Hepatocyte (in vitro differentiated cells): ENCODE measurements around the gene RTN4RL1. TPM values are rescaled to one million over a fixed set of nuclear protein-coding genes. Genes with fewer than 3 reads are reported as not detected.

ENCODE experiments used
- DNase-seq: peaks from one replicate; pipeline ENCODE4 v3.0.0-alpha.2; 2016; ENCODE audit warnings: low spot score
- H2AFZ ChIP-seq: fragments of 200-600 bp; sonication (generic); 2 replicates; pipeline ENCODE4 v1.6.0; 2016; ENCODE audit warnings: antibody characterized with exemption, mild to moderate bottlenecking
- H3K27ac ChIP-seq: fragments of 200-600 bp; sonication (generic); 2 replicates; pipeline ENCODE4 v1.5.1; 2016; ENCODE audit warnings: mild to moderate bottlenecking
- H3K27me3 ChIP-seq: fragments of 200-600 bp; sonication (generic); 2 replicates; pipeline ENCODE4 v1.6.1; 2016
- H3K36me3 ChIP-seq: fragments of 200-600 bp; sonication (generic); replicated peaks from 2 replicates; pipeline ENCODE4 v1.5.1; 2016; ENCODE audit warnings: low read depth; ENCODE audit not compliant: insufficient read depth
- H3K4me1 ChIP-seq: fragments of 200-600 bp; sonication (generic); 2 replicates; pipeline ENCODE4 v1.5.1; 2016; ENCODE audit warnings: mild to moderate bottlenecking, moderate library complexity; ENCODE audit not compliant: insufficient read depth
- H3K4me2 ChIP-seq: fragments of 200-600 bp; sonication (generic); 2 replicates; pipeline ENCODE4 v1.6.0; 2016
- H3K4me3 ChIP-seq: fragments of 200-600 bp; sonication (generic); 2 replicates; pipeline ENCODE4 v1.5.1; 2016; ENCODE audit warnings: mild to moderate bottlenecking
- H3K79me2 ChIP-seq: fragments of 200-600 bp; sonication (generic); 2 replicates; pipeline ENCODE4 v1.6.0; 2017; ENCODE audit warnings: mild to moderate bottlenecking
- H3K9me2 ChIP-seq: fragments of 200-600 bp; sonication (generic); replicated peaks from 2 replicates; pipeline ENCODE4 v1.6.0; 2017; ENCODE audit warnings: mild to moderate bottlenecking; ENCODE audit not compliant: insufficient read depth
- H3K9me3 ChIP-seq: fragments of 200-600 bp; sonication (generic); 2 replicates; pipeline ENCODE4 v1.5.1; 2016; ENCODE audit warnings: low read depth, mild to moderate bottlenecking
- H4K20me1 ChIP-seq: fragments of 200-600 bp; sonication (generic); 2 replicates; pipeline ENCODE4 v1.6.0; 2016; ENCODE audit warnings: mild to moderate bottlenecking; ENCODE audit not compliant: insufficient read depth, poor library complexity, severe bottlenecking
- EZH2 ChIP-seq: fragments of 200-600 bp; sonication (generic); IDR thresholded peaks from 2 replicates; pipeline ENCODE4 v1.6.1; 2016; ENCODE audit warnings: antibody characterized with exemption, mild to moderate bottlenecking, borderline replicate concordance
- EZH2phosphoT487 ChIP-seq: fragments of 200-600 bp; sonication (generic); IDR thresholded peaks from one replicate; pipeline ENCODE4 v1.6.1; 2018; ENCODE audit warnings: antibody characterized with exemption, mild to moderate bottlenecking, low read depth, moderate library complexity; ENCODE audit not compliant: unreplicated experiment, severe bottlenecking
- WGBS: methylation state at CpG from one replicate; pipeline ENCODE4 v1.1.6; 2016; ENCODE audit warnings: low lambda C conversion rate; ENCODE audit errors: missing lambda C conversion rate; 5-methylcytosine and 5-hydroxymethylcytosine counted together
- polyA plus RNA-seq: library from polyadenylated mRNA; unstranded; fragments of >200 nt; fragmentation: Nextera tagmentation; extraction: Ambion mirVana; gene quantifications from 2 replicates; pipeline ENCODE4 v1.2.1, GENCODE V29; 2016
- total RNA-seq: library from RNA; depleted of rRNA; stranded (reverse); fragments of >200 nt; gene quantifications from 2 replicates; pipeline ENCODE4 v1.2.3, GENCODE V29; 2014
- TF ChIP-seq, protein P1 (sequence below): fragments of 200-600 bp; sonication (generic); IDR thresholded peaks from 2 replicates; pipeline ENCODE4 v1.5.1; 2016; ENCODE audit warnings: antibody characterized with exemption, mild to moderate bottlenecking; ENCODE audit not compliant: poor library complexity

RTN4RL1 gene
- total and polyA plus RNA-seq, 2 experiments from 2014 or later, result 0.53 to 1.4 TPM

GRCh38 chr17:1948517-1948825 lies 76.7 kb downstream of the RTN4RL1 start:
- no peaks in the 10 kb centered on the region for H3K36me3 ChIP-seq
- H3K4me3 ChIP-seq, result no peak overlapping the region
- no peak overlapping the region for H3K27ac ChIP-seq
- H3K4me2 ChIP-seq, result no peak overlapping the region
- no peak overlapping the region for H2AFZ ChIP-seq
- H3K27me3 ChIP-seq, result no peaks in the 10 kb centered on the region
- H3K9me3 ChIP-seq, result no peaks in the 10 kb centered on the region
- 92% methylated on average over 14 of the region's 14 CpGs for whole genome bisulfite sequencing
- H3K79me2 ChIP-seq, result no peaks in the 10 kb centered on the region
- H3K4me1 ChIP-seq, result peaks cover 11% of the 10 kb centered on the region
- H3K9me2 ChIP-seq, result no peaks in the 10 kb centered on the region
- TF ChIP-seq EZH2phosphoT487 (no peak), EZH2 (no peak)
- TF ChIP-seq, protein P1, sequence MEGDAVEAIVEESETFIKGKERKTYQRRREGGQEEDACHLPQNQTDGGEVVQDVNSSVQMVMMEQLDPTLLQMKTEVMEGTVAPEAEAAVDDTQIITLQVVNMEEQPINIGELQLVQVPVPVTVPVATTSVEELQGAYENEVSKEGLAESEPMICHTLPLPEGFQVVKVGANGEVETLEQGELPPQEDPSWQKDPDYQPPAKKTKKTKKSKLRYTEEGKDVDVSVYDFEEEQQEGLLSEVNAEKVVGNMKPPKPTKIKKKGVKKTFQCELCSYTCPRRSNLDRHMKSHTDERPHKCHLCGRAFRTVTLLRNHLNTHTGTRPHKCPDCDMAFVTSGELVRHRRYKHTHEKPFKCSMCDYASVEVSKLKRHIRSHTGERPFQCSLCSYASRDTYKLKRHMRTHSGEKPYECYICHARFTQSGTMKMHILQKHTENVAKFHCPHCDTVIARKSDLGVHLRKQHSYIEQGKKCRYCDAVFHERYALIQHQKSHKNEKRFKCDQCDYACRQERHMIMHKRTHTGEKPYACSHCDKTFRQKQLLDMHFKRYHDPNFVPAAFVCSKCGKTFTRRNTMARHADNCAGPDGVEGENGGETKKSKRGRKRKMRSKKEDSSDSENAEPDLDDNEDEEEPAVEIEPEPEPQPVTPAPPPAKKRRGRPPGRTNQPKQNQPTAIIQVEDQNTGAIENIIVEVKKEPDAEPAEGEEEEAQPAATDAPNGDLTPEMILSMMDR, result no peak
- DNase-seq, result no peak
- no peaks in the 10 kb centered on the region for H4K20me1 ChIP-seq

- Histone ChIP-seq H3K9me2 (no peaks in the 10 kb centered on the region), H3K79me2 (no peaks in the 10 kb centered on the region), H3K27me3 (no peaks in the 10 kb centered on the region), H3K4me1 (peaks cover 11% of the 10 kb centered on the region), H3K4me3 (no peak overlapping the region), H3K4me2 (peak overlapping the region; percentile 46), H4K20me1 (no peaks in the 10 kb centered on the region), H3K27ac (no peak overlapping the region), H3K36me3 (no peaks in the 10 kb centered on the region), H2AFZ (no peak overlapping the region), H3K9me3 (no peaks in the 10 kb centered on the region)
- TF ChIP-seq, protein P1, result no peak
- TF ChIP-seq EZH2phosphoT487 (no peak), EZH2 (no peak)
- 71% methylated on average over 22 of the region's 22 CpGs for WGBS
- peak; percentile 37 for DNase-seq
Measured at GRCh38 chr17:1947743-1948516, 77.2 kb downstream of the RTN4RL1 start.

DNA sequence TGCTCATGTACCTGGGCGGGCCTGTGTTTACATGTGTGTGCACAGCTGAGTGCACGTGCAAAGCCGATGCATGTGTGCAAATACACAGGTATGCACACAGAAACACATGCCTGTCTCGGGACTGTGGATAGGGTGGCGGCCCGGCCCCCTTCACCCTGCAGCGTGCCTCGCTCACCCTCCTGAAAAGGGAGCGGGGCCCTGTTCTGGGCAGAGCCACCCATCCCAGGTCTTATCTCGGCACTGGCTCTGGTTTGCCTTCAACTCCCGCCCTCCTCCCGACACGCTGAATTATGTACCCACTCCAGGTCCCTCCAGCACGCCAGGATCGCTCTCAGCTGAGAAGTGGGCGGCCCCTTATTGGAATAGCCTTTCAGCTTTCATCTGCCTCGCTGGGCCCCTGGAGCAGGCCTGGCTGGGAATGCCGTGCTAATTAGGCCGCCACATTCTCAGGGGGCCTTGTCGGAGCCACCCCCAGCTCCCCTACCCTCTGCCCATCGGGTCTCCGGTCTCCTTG lies 77.8 kb downstream of the RTN4RL1 start:
- Histone ChIP-seq H3K9me3 (no peaks in the 10 kb centered on the region), H4K20me1 (no peaks in the 10 kb centered on the region), H3K36me3 (no peaks in the 10 kb centered on the region), H3K79me2 (no peaks in the 10 kb centered on the region), H2AFZ (no peak overlapping the region), H3K4me2 (peak overlapping the region; percentile 46), H3K4me3 (no peak overlapping the region), H3K27ac (no peak overlapping the region), H3K27me3 (no peaks in the 10 kb centered on the region), H3K9me2 (no peaks in the 10 kb centered on the region), H3K4me1 (peaks cover 11% of the 10 kb centered on the region)
- TF ChIP-seq, protein P1, result no peak
- TF ChIP-seq EZH2 (no peak), EZH2phosphoT487 (no peak)
- 48% methylated on average over 22 of the region's 22 CpGs for WGBS
- DNase-seq, result peak; percentile 55
